Skin of body (tissue), 2 donors: Measurements from ENCODE around the gene KLK8. TPM values are rescaled to one million over a fixed set of nuclear protein-coding genes. Genes with fewer than 3 reads are reported as not detected.

Experiments used
- DNase-seq: peaks from one replicate; lab custom pipeline; 2025; lab: John Stamatoyannopoulos, UW
- total RNA-seq: library from RNA; depleted of rRNA; stranded (reverse); fragments of >200 nt; gene quantifications from one replicate; pipeline ENCODE4 v1.2.3, GENCODE V29; 2014

The KLK8 gene
- total RNA-seq, 1 donor from 2014 or later = 14.3 TPM

DNA sequence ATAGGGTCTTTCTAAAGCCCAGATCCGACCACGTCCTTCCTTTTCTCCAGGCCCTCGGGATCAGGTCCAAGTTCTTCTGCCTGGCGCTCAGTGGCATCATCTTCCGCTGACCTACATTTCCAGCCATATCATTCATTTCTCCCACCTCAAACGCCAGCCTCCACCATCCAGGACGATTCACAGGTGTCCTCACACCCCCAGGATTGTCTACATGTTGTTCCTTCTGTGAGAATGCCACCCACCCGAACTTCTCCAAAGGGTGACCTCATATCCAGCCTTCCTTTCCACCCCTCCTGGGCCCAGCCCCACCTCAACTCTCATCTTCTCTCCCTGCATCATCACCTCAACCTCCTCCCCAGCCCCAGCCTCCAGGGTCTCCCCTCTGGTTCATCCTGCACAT lies 43.8 kb downstream of the KLK8 start:
- DNase-seq = no peak

DNA sequence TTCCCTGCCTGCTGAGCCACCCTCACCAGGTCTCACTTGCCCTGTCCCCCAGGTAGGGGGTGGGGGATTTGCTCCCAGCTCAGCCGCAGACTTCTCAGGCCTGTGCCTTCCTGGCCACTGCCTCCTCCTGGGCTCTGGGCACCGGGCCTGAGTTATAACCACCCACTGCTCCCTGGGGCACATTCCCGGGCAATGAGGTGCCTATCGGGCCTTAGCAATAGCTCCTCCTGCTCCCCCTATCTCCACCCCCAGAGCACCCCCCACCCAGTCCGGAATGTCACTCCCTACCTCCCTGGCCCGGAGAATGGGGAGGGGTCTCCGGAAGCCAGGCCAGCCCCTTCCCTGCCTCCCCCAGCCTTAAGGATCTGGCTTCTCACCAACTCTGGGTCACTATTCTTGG lies 48.5 kb downstream of the KLK8 start, which contains the start of gene KLK5:
KLK5 (minus strand) TSS at position 129 of the 400 bp plus-strand sequence. CDS start 381 bp downstream, outside the sequence.
- DNase-seq = no peak

- no peak for DNase-seq
Measured at GRCh38 chr19:50949861-50950260, 51.5 kb downstream of the KLK8 start.

DNA sequence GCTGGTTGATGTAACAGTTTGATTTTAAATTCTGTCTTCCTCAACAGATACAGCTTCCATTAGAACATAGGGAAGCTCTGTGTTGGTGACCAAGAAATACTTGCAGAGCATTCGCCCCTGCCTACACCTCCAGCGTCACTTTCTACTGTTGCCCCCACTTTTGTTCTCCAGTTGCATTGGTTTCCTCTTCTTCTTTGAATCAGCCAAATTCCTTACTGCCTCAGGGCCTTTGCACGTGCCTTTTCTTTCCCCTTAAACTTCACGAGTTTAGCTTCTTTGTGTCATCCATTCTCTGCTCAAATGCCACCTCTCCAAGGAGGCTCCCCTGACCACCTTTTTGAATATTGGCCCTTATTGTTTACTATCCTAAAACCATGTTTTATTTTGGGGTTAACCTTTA lies 54.3 kb downstream of the KLK8 start:
- no peak for DNase-seq

Other genes with a start within 250 kb of the KLK8 start
- not detected for gene GPR32, start 231.1 kb downstream of the KLK8 start, total RNA-seq
- not detected for gene ACP4, start 211.2 kb downstream of the KLK8 start, total RNA-seq
- 7.9 TPM for gene KLK1, start 177.8 kb downstream of the KLK8 start, total RNA-seq
- not detected for gene KLK15, start 168.0 kb downstream of the KLK8 start, total RNA-seq
- not detected for gene KLK3, start 146.7 kb downstream of the KLK8 start, total RNA-seq
- gene KLK2, start 128.2 kb downstream of the KLK8 start, total RNA-seq = not detected
- gene KLK4, start 90.2 kb downstream of the KLK8 start, total RNA-seq = 0.10 TPM
- gene KLK5, start 48.6 kb downstream of the KLK8 start, total RNA-seq = 21.0 TPM
- 7.3 TPM for gene KLK6, start 32.0 kb downstream of the KLK8 start, total RNA-seq
- 47.5 TPM for gene KLK7, start 17.7 kb downstream of the KLK8 start, total RNA-seq
- gene KLK10, start 18.1 kb upstream of the KLK8 start, total RNA-seq = 22.4 TPM
- 19.5 TPM for gene KLK11, start 25.0 kb upstream of the KLK8 start, total RNA-seq
- 0.69 TPM for gene KLK12, start 33.4 kb upstream of the KLK8 start, total RNA-seq
- gene KLK13, start 63.5 kb upstream of the KLK8 start, total RNA-seq = 4.9 TPM
- gene KLK14, start 81.3 kb upstream of the KLK8 start, total RNA-seq = 9.5 TPM
- gene CTU1, start 106.8 kb upstream of the KLK8 start, total RNA-seq = 2.4 TPM
- gene SIGLEC9, start 123.3 kb upstream of the KLK8 start, total RNA-seq = 3.1 TPM
- gene SIGLEC7, start 140.7 kb upstream of the KLK8 start, total RNA-seq = 0.49 TPM
- 4.5 TPM for gene CD33, start 223.5 kb upstream of the KLK8 start, total RNA-seq
- gene SIGLECL1, start 249.5 kb upstream of the KLK8 start, total RNA-seq = not detected